HFF-Myc (cell line): ENCODE results near the gene WFDC5.

Source experiments
- DNase-seq: peaks from one replicate; pipeline ENCODE4 v3.0.0-alpha.2; 2011; ENCODE audit warnings: low read depth; ENCODE audit errors: extremely low read depth
- H3K4me3 ChIP-seq: replicated peaks from 2 replicates; pipeline ENCODE4 v1.5.1; 2011; ENCODE audit warnings: low read depth, mild to moderate bottlenecking, control low read depth, low read length
- CTCF ChIP-seq: IDR thresholded peaks from 2 replicates; pipeline ENCODE4 v1.5.1; 2012; ENCODE audit warnings: mild to moderate bottlenecking, low read depth, low read length, control low read depth; ENCODE audit errors: missing control alignments

WFDC5 gene

GRCh38 chr20:45105317-45105716 lies 9.7 kb downstream of the WFDC5 start:
- no peak overlapping the region for H3K4me3 ChIP-seq
- TF ChIP-seq CTCF: no peak
- no peak for DNase-seq

GRCh38 chr20:45104786-45105185 lies 10.2 kb downstream of the WFDC5 start:
- no peak for DNase-seq
- TF ChIP-seq CTCF: no peak

GRCh38 chr20:45103072-45103471 lies 11.9 kb downstream of the WFDC5 start:
- TF ChIP-seq CTCF: no peak
- DNase-seq: no peak
- H3K4me3 ChIP-seq: no peak overlapping the region

More at GRCh38 chr20:45104786-45105185, 10.2 kb downstream of the WFDC5 start:
- no peak overlapping the region for H3K4me3 ChIP-seq

GRCh38 chr20:45101333-45101850 lies 13.6 kb downstream of the WFDC5 start:
- TF ChIP-seq CTCF: no peak
- DNase-seq: no peak
- H3K4me3 ChIP-seq: no peak overlapping the region

GRCh38 chr20:45100563-45101245 lies 14.3 kb downstream of the WFDC5 start, which contains the start of gene KCNS1:
Gene KCNS1 (minus strand): TSS chr20:45101127. CDS start chr20:45099236, 1,891 bp downstream.
- no peak for DNase-seq
- no peak for TF ChIP-seq CTCF
- no peak within 1 kb of the TSS for H3K4me3 ChIP-seq

- no peak for DNase-seq
- H3K4me3 ChIP-seq: no peak overlapping the region
Observed at GRCh38 chr20:45098103-45098773, 16.7 kb downstream of the WFDC5 start.

More at GRCh38 chr20:45098103-45098773, 16.7 kb downstream of the WFDC5 start:
- peak; percentile 19 for TF ChIP-seq CTCF
